Left ventricle myocardium inferior (tissue), 1 donor: ENCODE results near the gene CAPN8. TPM values are rescaled to one million over a fixed set of nuclear protein-coding genes. Genes with fewer than 3 reads are reported as not detected.

ENCODE experiments used
- DNase-seq: peaks from one replicate; pipeline ENCODE4 v3.0.0-alpha.2; 2020
- H3K27ac ChIP-seq: fragments of 200-600 bp; replicated peaks from 2 replicates; pipeline ENCODE4 v1.8.0; 2021
- H3K27me3 ChIP-seq: fragments of 200-600 bp; 2 replicates; pipeline ENCODE4 v1.8.0; 2021; ENCODE audit warnings: low read depth
- H3K36me3 ChIP-seq: fragments of 200-600 bp; 2 replicates; pipeline ENCODE4 v1.8.0; 2021
- H3K4me1 ChIP-seq: fragments of 200-600 bp; 2 replicates; pipeline ENCODE4 v1.8.0; 2021
- H3K4me3 ChIP-seq: fragments of 200-600 bp; 2 replicates; pipeline ENCODE4 v1.8.0; 2021; ENCODE audit warnings: mild to moderate bottlenecking, moderate library complexity
- H3K9me3 ChIP-seq: fragments of 200-600 bp; replicated peaks from 2 replicates; pipeline ENCODE4 v1.8.0; 2021
- intact Hi-C: fragments of 100-400 bp; cut with micrococcal nuclease; formaldehyde crosslinking; loops from one replicate; pipeline ENCODE4 v1.11.0; 2022
- total RNA-seq: library from RNA; stranded (reverse); fragmentation: NEBNext Ultra II Directional; extraction: Animal tissue kit (Norgen Biotek cat#: 25700); gene quantifications from one replicate; pipeline ENCODE4 v1.2.1, GENCODE V29; 2021
- TF ChIP-seq, protein P1 (sequence below): fragments of 200-600 bp; IDR thresholded peaks from 2 replicates; pipeline ENCODE4 v1.8.0; 2021; ENCODE audit warnings: antibody characterized with exemption, mild to moderate bottlenecking, borderline replicate concordance
- donor health status: DM: no; HTN: yes; CAD: no; lungs with severe emphysema.

The CAPN8 gene
- total RNA-seq, 1 donor from 2014 or later: not detected

DNA sequence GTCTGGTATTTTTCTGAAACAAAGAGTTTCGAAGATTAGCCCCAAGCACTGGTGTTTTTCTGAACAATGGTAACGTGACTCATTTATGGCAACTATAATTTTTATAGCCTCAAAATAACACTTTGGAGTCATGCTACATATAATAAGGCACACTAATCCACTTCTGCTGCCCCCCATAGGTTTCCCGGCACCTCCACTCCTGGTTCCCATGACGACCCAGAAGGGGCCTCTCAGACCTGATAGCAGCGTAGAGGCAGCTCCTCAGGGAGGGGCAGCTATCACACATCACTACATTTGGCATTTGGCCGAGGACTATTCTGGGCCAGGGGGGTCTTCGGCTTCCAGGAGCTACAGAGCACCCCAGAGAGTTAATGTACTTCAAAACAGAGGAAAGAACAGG, 23.3 kb downstream of the CAPN8 start:
- Histone ChIP-seq H3K4me3 (no peak overlapping the region), H3K27me3 (peaks cover 36% of the 10 kb centered on the region), H3K36me3 (no peaks in the 10 kb centered on the region), H3K9me3 (no peaks in the 10 kb centered on the region), H3K27ac (no peak overlapping the region), H3K4me1 (no peaks in the 10 kb centered on the region)
- intact Hi-C loops: no loop called here
- TF ChIP-seq, protein P1, sequence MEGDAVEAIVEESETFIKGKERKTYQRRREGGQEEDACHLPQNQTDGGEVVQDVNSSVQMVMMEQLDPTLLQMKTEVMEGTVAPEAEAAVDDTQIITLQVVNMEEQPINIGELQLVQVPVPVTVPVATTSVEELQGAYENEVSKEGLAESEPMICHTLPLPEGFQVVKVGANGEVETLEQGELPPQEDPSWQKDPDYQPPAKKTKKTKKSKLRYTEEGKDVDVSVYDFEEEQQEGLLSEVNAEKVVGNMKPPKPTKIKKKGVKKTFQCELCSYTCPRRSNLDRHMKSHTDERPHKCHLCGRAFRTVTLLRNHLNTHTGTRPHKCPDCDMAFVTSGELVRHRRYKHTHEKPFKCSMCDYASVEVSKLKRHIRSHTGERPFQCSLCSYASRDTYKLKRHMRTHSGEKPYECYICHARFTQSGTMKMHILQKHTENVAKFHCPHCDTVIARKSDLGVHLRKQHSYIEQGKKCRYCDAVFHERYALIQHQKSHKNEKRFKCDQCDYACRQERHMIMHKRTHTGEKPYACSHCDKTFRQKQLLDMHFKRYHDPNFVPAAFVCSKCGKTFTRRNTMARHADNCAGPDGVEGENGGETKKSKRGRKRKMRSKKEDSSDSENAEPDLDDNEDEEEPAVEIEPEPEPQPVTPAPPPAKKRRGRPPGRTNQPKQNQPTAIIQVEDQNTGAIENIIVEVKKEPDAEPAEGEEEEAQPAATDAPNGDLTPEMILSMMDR: no peak
- no peak for DNase-seq

GRCh38 chr1:223641523-223642039, 23.9 kb downstream of the CAPN8 start:
- intact Hi-C loops: no loop called here
- H3K4me1 ChIP-seq: no peaks in the 10 kb centered on the region

DNA sequence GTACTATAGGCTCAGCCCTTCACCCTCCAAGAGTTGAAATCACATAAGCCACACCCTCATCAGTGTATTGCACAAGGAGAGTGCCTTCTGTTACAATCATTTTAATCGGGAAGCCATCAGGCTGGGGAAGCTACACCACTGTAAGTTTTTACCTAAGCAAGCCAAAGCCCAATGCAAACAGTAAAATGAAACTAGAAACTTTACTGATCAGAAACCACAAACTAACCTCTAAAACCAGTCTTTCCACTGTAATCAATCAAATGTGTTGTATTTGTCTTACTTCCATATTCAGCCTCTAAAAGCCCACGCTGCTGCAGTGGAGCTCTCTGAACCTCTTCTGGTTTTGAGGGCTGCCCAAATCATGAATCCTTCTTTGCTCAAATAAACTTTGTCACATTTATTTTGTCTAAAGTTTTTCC, 26.2 kb downstream of the CAPN8 start:
- intact Hi-C loops: no loop called here
- Histone ChIP-seq H3K36me3 (no peaks in the 10 kb centered on the region), H3K4me3 (no peak overlapping the region), H3K4me1 (no peaks in the 10 kb centered on the region), H3K27ac (no peak overlapping the region), H3K9me3 (no peaks in the 10 kb centered on the region), H3K27me3 (peaks cover 46% of the 10 kb centered on the region)
- TF ChIP-seq, protein P1: no peak
- DNase-seq: no peak

More at GRCh38 chr1:223641523-223642039, 23.9 kb downstream of the CAPN8 start:
- DNase-seq: no peak
- Histone ChIP-seq H3K27me3 (peaks cover 41% of the 10 kb centered on the region), H3K36me3 (no peaks in the 10 kb centered on the region), H3K27ac (no peak overlapping the region), H3K4me3 (no peak overlapping the region), H3K9me3 (no peaks in the 10 kb centered on the region)
- TF ChIP-seq, protein P1: no peak

DNA sequence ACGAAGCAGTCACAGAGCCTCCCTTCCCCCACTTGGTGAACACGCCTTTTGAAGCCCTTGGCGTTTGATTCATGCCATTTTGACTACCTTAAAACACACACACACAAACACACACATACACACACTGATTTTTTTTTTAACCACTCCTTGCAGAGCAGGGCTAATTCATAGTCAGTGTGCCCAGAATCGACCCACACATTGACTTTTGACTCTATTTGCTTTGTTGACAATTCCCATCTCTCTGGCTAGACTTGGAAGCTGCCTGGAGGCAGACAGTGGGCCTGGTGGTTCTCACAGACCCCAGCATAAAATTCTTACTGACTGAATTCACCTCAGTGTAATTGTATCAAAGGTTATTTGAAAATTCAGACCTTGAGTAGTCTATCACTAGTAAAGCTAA, 30.3 kb downstream of the CAPN8 start:
- H3K36me3 ChIP-seq: no peaks in the 10 kb centered on the region
- no peak overlapping the region for H3K4me3 ChIP-seq
- no peak for DNase-seq
- H3K27ac ChIP-seq: no peak overlapping the region
- peaks cover 73% of the 10 kb centered on the region for H3K27me3 ChIP-seq
- no peaks in the 10 kb centered on the region for H3K9me3 ChIP-seq
- TF ChIP-seq, protein P1: no peak
- intact Hi-C loops: no loop called here
- no peaks in the 10 kb centered on the region for H3K4me1 ChIP-seq

DNA sequence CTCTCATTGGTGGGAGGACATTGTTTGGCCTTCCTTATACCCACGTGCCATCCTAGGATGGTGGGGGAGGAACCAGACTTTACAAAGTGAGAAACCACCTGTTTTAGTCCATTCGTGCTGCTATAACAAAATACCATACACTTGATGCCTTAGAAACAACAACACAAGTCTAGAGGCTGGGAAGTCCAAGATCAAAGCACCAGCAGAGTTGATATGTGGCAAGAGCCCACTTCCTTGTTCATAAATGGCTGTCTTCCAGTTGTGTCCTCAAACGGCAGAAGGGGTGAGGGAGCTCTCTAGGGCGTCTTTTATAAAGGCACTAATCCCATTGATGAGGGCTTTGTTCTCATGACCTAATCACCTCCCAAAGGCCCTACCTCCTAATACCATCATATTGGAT, 31.1 kb downstream of the CAPN8 start:
- H3K9me3 ChIP-seq: no peaks in the 10 kb centered on the region
- no peaks in the 10 kb centered on the region for H3K36me3 ChIP-seq
- H3K4me3 ChIP-seq: no peak overlapping the region
- intact Hi-C loops: no loop called here
- peaks cover 76% of the 10 kb centered on the region for H3K27me3 ChIP-seq
- TF ChIP-seq, protein P1: no peak
- no peak for DNase-seq
- H3K4me1 ChIP-seq: no peaks in the 10 kb centered on the region
- H3K27ac ChIP-seq: no peak overlapping the region
